NK-92 treated with Interleukin-12 subunit alpha and Interleukin-12 subunit beta, amount 100 ng/mL, for 24 hours (cell line): ENCODE results near the gene SLC2A2.
"Not testable (repeated sequence)": the region's sequence is repeated elsewhere in the genome, so short reads cannot be mapped to it uniquely, and the experiment has no call there.

Source experiments
- DNase-seq: peaks from one replicate; lab custom pipeline; 2025; lab: John Stamatoyannopoulos, UW

SLC2A2 gene

GRCh38 chr3:170985304-170985703 is 41.2 kb downstream of the SLC2A2 start:
- DNase-seq: no peak

GRCh38 chr3:170982733-170983132 is 43.8 kb downstream of the SLC2A2 start:
- no peak for DNase-seq

- DNase-seq: no peak
These were observed 46.1 kb downstream of the SLC2A2 start for GRCh38 chr3:170980399-170980798.

GRCh38 chr3:170977949-170978745 is 48.4 kb downstream of the SLC2A2 start:
- DNase-seq: no peak

GRCh38 chr3:170976190-170976519 is 50.4 kb downstream of the SLC2A2 start:
- DNase-seq: no peak

- no peak for DNase-seq
These were observed 51.0 kb downstream of the SLC2A2 start for GRCh38 chr3:170975283-170976189.

- DNase-seq: no peak
These were observed 51.6 kb downstream of the SLC2A2 start for GRCh38 chr3:170974872-170975271.

GRCh38 chr3:170972917-170973316 is 53.6 kb downstream of the SLC2A2 start:
- DNase-seq: not testable (repeated sequence)

- no peak for DNase-seq
These were observed 59.4 kb downstream of the SLC2A2 start for GRCh38 chr3:170967126-170967525.

- DNase-seq: no peak
These were observed 60.0 kb downstream of the SLC2A2 start for GRCh38 chr3:170966495-170966894.

GRCh38 chr3:170962411-170962810 is 64.1 kb downstream of the SLC2A2 start:
- no peak for DNase-seq

GRCh38 chr3:170961616-170962400 is 64.7 kb downstream of the SLC2A2 start:
- no peak for DNase-seq

- no peak for DNase-seq
These were observed 67.1 kb downstream of the SLC2A2 start for GRCh38 chr3:170959457-170959856.

GRCh38 chr3:170956647-170957046 is 69.9 kb downstream of the SLC2A2 start:
- no peak for DNase-seq

- no peak for DNase-seq
These were observed 72.8 kb downstream of the SLC2A2 start for GRCh38 chr3:170953736-170954135.

- DNase-seq: no peak
These were observed 73.3 kb downstream of the SLC2A2 start for GRCh38 chr3:170953229-170953628.

GRCh38 chr3:170949211-170949610 is 77.3 kb downstream of the SLC2A2 start:
- DNase-seq: no peak

GRCh38 chr3:170947018-170947769 is 79.3 kb downstream of the SLC2A2 start:
- DNase-seq: no peak
